CD4-positive, alpha-beta T cell (primary cell): ENCODE results near the gene DLK1. TPM values are rescaled to one million over a fixed set of nuclear protein-coding genes. Genes with fewer than 3 reads are reported as not detected.

Experiments used
- ATAC-seq: fragments of 200-7000 bp; cut with Tn5 transposase; one replicate; pipeline ENCODE4 v1.10.0; 2022; ENCODE audit warnings: mild to moderate bottlenecking; ENCODE audit not compliant: poor library complexity
- CTCF ChIA-PET: fragments of 350-600 bp; sonication (Branson Sonifier 250); formaldehyde crosslinking; loops from one replicate; lab custom pipeline; 2021; ENCODE audit warnings: antibody characterized with exemption, inconsistent platforms; lab: Charles Lee
- POLR2A ChIA-PET: fragments of 350-600 bp; sonication (Branson Sonifier 250); formaldehyde crosslinking; loops from one replicate; lab custom pipeline; 2021; ENCODE audit warnings: antibody characterized with exemption, inconsistent platforms; lab: Charles Lee
- DNase-seq, 14 experiments: peaks; one replicate each; pipeline ENCODE4 v3.0.0-alpha.2; 2013 to 2020; ENCODE audit warnings: mixed read lengths in 2 of 14
- H3K27ac ChIP-seq, 2 donors: one replicate each; pipeline versions ENCODE4 v1.5.1 to v1.7.0; 2013; ENCODE audit warnings: low read length in 2 of 2, low read depth in 1 of 2, mild to moderate bottlenecking in 1 of 2
- H3K27me3 ChIP-seq, 2 experiments: 1 replicate in 1 of 2; 2 replicates in 1 of 2; pipeline versions ENCODE4 v1.6.1 to v1.7.0; 2013; ENCODE audit warnings: low read length in 2 of 2, control low read depth in 1 of 2, mild to moderate bottlenecking in 1 of 2, moderate library complexity in 1 of 2; ENCODE audit not compliant: insufficient read depth in 2 of 2, control insufficient read depth in 1 of 2
- H3K36me3 ChIP-seq: one replicate; pipeline ENCODE4 v1.6.1; 2013; ENCODE audit warnings: low read length, control low read depth; ENCODE audit not compliant: insufficient read depth
- H3K4me1 ChIP-seq: one replicate; pipeline ENCODE4 v1.6.1; 2013; ENCODE audit warnings: low read length, control low read depth; ENCODE audit not compliant: insufficient read depth
- H3K4me3 ChIP-seq: one replicate; pipeline ENCODE4 v1.5.1; 2013; ENCODE audit warnings: mild to moderate bottlenecking, low read length, moderate library complexity
- H3K9me3 ChIP-seq, 2 experiments: 1 replicate in 1 of 2; 2 replicates in 1 of 2; pipeline versions ENCODE4 v1.6.1 to v1.7.0; 2013; ENCODE audit warnings: low read length in 2 of 2, mild to moderate bottlenecking in 2 of 2, control low read depth in 1 of 2, moderate library complexity in 1 of 2; ENCODE audit not compliant: control insufficient read depth in 1 of 2, insufficient read depth in 1 of 2
- H3K27ac Mint-ChIP-seq: one replicate; pipeline ENCODE4 v1.8.0; 2020; ENCODE audit warnings: mixed read lengths
- H3K27me3 Mint-ChIP-seq: one replicate; pipeline ENCODE4 v1.8.0; 2021; ENCODE audit warnings: mixed read lengths
- H3K36me3 Mint-ChIP-seq: one replicate; pipeline ENCODE4 v1.8.0; 2021; ENCODE audit warnings: low read depth, mixed read lengths
- H3K4me1 Mint-ChIP-seq: one replicate; pipeline ENCODE4 v1.8.0; 2021; ENCODE audit warnings: low read depth, mixed read lengths
- H3K4me3 Mint-ChIP-seq: one replicate; pipeline ENCODE4 v1.8.0; 2020; ENCODE audit warnings: mild to moderate bottlenecking, mixed read lengths
- H3K9me3 Mint-ChIP-seq: one replicate; pipeline ENCODE4 v1.8.0; 2020; ENCODE audit warnings: mixed read lengths
- CTCF ChIP-seq: fragments of 200-600 bp; IDR thresholded peaks from one replicate; pipeline ENCODE4 v1.8.0; 2022; ENCODE audit warnings: antibody characterized with exemption, mild to moderate bottlenecking
- intact Hi-C, 2 experiments: fragments of 100-400 bp; cut with DNase I in 1 of 2; cut with micrococcal nuclease in 1 of 2; formaldehyde crosslinking; loops; one replicate each; pipeline versions ENCODE4 v1.15.1 to v1.9.0; 2023 to 2025; cut with DNase I, micrococcal nuclease
- total RNA-seq, 174 experiments: library from RNA in 2 of 174; stranded (reverse) in 2 of 174; gene quantifications; one replicate each; pipeline ENCODE4 v1.2.3 and lab custom pipeline; 2021 to 2026

DLK1 gene
- total RNA-seq, 2 experiments from 2014 or later = not detected

GRCh38 chr14:100724536-100724935 is 2.2 kb upstream of the DLK1 start:
- no peak overlapping the region for H3K27ac Mint-ChIP-seq
- Histone ChIP-seq H3K4me1 (no peaks in the 10 kb centered on the region), H3K4me3 (no peak overlapping the region), H3K9me3 (peaks cover 0 to 11% of the 10 kb centered on the region in 2 experiments), H3K36me3 (no peaks in the 10 kb centered on the region), H3K27me3 (peaks cover 6 to 30% of the 10 kb centered on the region in 2 experiments), H3K27ac (no peak overlapping the region)
- intact Hi-C loops = no loop called here
- peaks cover 43% of the 10 kb centered on the region for H3K27me3 Mint-ChIP-seq
- ATAC-seq = no peak
- no peaks in the 10 kb centered on the region for H3K4me1 Mint-ChIP-seq
- no peaks in the 10 kb centered on the region for H3K9me3 Mint-ChIP-seq
- no peaks in the 10 kb centered on the region for H3K36me3 Mint-ChIP-seq
- ChIA-PET POLR2A (no interaction called here), CTCF (no interaction called here)
- no peak for DNase-seq
- no peak for TF ChIP-seq CTCF
- no peak overlapping the region for H3K4me3 Mint-ChIP-seq

- Mint-ChIP-seq H3K4me3 (no peak overlapping the region), H3K27me3 (peaks cover 43% of the 10 kb centered on the region), H3K27ac (no peak overlapping the region), H3K36me3 (no peaks in the 10 kb centered on the region), H3K9me3 (no peaks in the 10 kb centered on the region), H3K4me1 (no peaks in the 10 kb centered on the region)
- DNase-seq = no peak
- intact Hi-C loops = no loop called here
- Histone ChIP-seq H3K27me3 (peaks cover 6 to 32% of the 10 kb centered on the region in 2 experiments), H3K9me3 (peaks cover 0 to 11% of the 10 kb centered on the region in 2 experiments), H3K4me1 (no peaks in the 10 kb centered on the region), H3K4me3 (no peak overlapping the region), H3K36me3 (no peaks in the 10 kb centered on the region), H3K27ac (no peak overlapping the region)
- POLR2A ChIA-PET = no interaction called here
- TF ChIP-seq CTCF = no peak
- ATAC-seq = no peak
- CTCF ChIA-PET = no interaction called here
Observed at GRCh38 chr14:100725587-100726387, 905 bp upstream of the DLK1 start.

GRCh38 chr14:100727086-100727872 is 587 bp downstream of the DLK1 start:
- Mint-ChIP-seq H3K27me3 (peaks cover 43% of the 10 kb centered on the region), H3K4me3 (no peak overlapping the region), H3K27ac (no peak overlapping the region), H3K4me1 (no peaks in the 10 kb centered on the region), H3K36me3 (no peaks in the 10 kb centered on the region), H3K9me3 (no peaks in the 10 kb centered on the region)
- intact Hi-C loops = no loop called here
- peaks cover 0 to 11% of the 10 kb centered on the region in 2 experiments for H3K9me3 ChIP-seq
- no peak overlapping the region for H3K4me3 ChIP-seq
- H3K27me3 ChIP-seq = peaks cover 6 to 32% of the 10 kb centered on the region in 2 experiments
- no peaks in the 10 kb centered on the region for H3K4me1 ChIP-seq
- DNase-seq (no peak), ATAC-seq (no peak)
- no peak for TF ChIP-seq CTCF
- H3K27ac ChIP-seq = no peak overlapping the region
- ChIA-PET CTCF (no interaction called here), POLR2A (no interaction called here)
- H3K36me3 ChIP-seq = no peaks in the 10 kb centered on the region
